Measurements from ENCODE around the gene MED9.
A peak's percentile ranks its signal among the peaks of the same experiment; 100 is the strongest.

MED9 gene

DNA sequence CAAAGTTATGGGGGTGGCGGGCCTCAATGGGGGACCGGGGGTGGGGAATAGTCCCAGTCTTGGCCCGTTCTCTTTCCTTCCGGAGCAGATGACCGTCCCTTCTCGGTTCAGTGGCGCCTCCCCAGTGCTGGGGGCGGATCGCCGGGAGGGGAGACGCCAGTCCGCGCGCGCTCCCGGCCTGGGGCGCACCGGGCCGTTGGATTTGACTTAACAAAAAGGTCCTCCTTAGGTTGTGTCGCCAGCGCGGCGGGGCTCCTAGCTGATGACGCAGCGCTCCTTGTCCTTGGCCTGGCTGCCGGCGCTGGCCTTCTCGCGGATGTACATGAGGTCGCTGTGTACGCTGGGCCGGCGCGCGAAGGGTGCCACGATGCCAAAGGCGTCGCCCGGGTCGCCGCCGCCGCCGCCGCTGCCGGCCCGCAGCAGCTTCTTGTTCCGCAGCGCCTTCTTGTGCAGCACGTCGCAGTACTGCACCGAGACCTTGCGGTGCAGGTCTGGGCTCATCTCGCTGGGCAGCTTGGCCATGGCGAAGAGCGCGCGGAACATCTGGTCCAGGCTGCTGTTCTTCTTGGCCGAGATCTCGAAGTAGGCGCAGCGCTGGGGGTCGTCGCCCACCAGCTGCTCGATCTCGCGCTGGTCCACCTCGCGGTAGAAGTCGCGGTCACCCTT is 18.2 kb downstream of the MED9 start:
- FAIRE-seq = no peak
- no peak for DNase-seq (ENCODE audit: insufficient read length, low spot score)
- TF ChIP-seq, protein P1, sequence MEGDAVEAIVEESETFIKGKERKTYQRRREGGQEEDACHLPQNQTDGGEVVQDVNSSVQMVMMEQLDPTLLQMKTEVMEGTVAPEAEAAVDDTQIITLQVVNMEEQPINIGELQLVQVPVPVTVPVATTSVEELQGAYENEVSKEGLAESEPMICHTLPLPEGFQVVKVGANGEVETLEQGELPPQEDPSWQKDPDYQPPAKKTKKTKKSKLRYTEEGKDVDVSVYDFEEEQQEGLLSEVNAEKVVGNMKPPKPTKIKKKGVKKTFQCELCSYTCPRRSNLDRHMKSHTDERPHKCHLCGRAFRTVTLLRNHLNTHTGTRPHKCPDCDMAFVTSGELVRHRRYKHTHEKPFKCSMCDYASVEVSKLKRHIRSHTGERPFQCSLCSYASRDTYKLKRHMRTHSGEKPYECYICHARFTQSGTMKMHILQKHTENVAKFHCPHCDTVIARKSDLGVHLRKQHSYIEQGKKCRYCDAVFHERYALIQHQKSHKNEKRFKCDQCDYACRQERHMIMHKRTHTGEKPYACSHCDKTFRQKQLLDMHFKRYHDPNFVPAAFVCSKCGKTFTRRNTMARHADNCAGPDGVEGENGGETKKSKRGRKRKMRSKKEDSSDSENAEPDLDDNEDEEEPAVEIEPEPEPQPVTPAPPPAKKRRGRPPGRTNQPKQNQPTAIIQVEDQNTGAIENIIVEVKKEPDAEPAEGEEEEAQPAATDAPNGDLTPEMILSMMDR (IDR thresholded peaks at IDR 0.05; ENCODE audit: insufficient read depth, missing control alignments) = no peak

DNA sequence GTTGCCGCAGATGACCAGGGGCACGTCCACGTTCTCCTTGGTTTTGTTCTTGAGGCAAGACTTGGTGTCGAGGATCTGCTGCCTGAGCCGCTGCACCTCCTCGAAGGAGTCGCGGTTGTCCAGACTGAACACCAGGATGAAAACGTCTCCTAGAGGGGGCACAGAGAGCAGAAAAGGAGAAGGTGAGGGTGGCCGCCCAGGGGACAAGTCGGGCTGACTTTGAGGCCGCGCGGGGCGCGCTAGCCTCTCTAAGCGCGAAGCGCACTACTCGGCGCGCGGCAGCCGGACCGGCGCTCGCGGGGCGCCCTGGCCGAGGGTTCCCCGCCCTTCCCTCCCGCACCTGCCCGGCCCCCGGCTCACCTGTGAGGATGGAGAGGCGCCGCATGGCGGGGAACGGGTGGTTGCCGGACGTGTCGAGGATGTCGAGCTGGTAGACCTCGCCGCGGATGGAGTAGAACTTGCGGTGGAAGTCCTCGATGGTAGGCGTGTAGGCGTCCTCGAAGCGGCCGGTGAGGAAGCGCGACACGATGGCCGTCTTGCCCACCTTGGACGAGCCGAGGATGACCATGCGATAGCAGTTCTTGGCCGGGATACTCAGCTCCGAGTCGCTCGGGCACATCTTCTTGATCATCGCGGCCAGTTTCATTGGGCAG is 18.9 kb downstream of the MED9 start:
- DNase-seq (ENCODE audit: insufficient read length, low spot score) (no peak), FAIRE-seq (no peak)

DNA sequence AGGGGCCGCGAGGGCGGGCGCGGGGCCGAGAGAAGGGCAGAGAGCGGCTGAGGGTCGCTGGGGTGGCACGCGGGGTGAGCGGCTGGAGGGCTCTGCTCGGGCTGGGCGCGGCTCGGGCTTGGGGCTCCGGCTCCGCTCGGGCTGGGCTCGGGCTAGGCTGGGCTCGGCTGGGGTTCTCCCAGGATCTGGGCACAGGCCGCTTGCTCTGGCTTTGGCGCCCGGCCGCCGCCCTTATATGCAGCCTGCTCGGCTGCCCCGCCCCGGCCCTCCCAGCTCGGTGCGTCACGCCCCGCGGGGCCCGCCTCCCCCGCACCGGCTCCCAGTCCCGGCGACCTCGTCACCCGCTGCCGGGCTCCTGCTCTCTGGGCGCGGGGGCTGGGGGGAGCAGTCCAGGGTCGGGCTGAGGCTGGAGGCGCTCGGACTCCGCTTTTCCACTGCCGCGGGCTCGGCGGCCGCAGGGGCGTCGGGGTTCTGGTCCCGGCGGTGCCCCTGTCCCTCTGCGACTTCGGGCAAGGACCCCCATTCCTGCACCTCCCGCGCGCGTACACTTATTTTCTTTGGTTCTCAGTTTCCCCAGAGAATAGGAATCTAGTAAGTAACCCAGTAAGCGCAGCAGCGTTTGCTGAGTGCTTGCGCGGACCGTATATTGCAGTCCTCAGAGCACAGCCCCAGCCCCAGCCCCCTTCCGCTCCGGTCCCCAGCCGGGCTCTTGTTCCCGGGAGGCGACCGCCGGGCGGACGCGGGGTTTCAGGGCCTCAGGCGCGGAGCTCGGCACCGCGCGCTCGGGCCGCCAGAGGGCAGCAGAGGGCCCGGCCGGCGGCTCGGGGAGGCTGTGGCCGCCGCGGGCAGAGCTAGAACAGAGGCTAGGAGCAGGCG is 19.6 kb downstream of the MED9 start, which contains the start of gene RASD1:
Gene RASD1 (minus strand): TSS at position 207 of the 876 bp plus-strand sequence. CDS start 214 bp downstream, outside the sequence.
- DNase-seq (ENCODE audit: insufficient read length, low spot score) = peak; percentile 88
- no peak for FAIRE-seq
- TF ChIP-seq, protein P1 (IDR thresholded peaks at IDR 0.05; ENCODE audit: insufficient read depth, missing control alignments) = peak; percentile 48

More for the DNA sequence above, 18.9 kb downstream of the MED9 start:
- TF ChIP-seq, protein P1 (IDR thresholded peaks at IDR 0.05; ENCODE audit: insufficient read depth, missing control alignments) = no peak

DNA sequence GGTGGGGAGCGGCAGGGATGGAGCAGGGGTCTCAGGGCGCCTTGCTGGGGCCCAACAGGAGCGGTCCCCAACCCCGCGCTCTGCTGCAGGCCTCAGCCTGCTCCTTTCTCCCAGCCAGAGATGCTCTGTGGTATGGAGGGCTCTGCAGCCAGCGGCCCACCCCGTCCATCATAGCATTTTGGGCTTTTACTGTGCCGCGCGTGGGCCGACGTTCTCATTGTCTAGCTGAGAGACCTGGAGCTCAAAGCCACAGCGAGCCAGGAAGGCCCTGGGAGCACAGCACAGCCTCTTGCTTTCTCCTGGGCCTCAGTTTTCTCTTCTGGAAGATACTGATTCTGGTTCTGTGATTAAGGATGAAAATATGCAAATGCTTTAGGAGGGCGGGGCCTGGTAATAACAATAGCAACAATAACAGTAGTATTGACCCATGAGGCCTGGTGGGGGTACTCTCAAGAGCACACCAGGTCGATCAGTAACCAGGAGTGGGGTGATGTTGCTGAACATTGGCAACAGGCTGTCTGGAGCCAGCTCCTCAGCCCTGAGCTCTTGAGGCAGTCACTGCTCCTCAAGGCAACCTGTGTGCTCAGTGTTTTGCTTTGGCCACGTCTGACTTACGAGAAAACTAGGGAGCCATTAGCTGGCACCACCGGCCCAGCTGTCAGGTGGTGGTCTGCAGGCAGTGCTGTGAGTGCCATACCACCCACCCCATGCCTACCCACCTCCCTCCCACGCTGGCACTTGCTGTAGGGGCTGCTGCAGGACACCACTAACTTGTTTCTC is 20.5 kb downstream of the MED9 start:
- DNase-seq (ENCODE audit: insufficient read length, low spot score) (no peak), FAIRE-seq (no peak)
- TF ChIP-seq, protein P1 (IDR thresholded peaks at IDR 0.05; ENCODE audit: insufficient read depth, missing control alignments) = no peak

DNA sequence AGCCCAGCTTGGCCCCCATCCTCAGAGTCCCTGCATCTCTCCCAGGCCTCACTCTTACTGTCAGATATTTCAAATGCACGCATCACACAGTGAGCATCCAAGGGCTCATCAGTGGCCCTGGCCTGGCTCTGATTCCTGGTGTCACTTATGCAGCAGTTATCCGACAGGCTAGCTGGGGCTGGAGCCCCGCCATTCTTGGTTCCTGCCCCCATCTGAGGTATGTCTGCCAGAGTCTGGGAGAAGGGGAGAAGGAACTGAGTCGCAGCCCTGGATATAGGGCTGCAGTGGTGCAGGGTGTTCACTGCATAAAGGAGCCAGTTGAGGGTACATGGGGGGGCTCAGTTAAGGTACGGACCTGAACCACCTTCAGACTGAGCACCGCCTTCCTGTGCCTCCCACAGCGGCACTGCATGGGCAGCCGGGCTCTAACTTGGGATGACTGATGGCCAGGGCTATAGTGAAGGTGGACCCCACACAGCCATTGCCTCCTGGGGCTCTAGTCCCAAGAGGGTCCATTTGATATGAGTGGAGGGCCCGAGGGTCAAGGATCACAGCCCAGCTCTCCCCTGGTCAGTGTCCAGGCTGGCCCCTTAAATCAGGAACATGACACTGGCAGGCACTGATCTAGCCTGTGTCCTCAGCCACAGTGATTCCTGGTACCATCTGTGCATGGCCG is 21.2 kb downstream of the MED9 start:
- DNase-seq (ENCODE audit: insufficient read length, low spot score) = no peak
- no peak for FAIRE-seq
- TF ChIP-seq, protein P1 (IDR thresholded peaks at IDR 0.05; ENCODE audit: insufficient read depth, missing control alignments) = no peak

DNA sequence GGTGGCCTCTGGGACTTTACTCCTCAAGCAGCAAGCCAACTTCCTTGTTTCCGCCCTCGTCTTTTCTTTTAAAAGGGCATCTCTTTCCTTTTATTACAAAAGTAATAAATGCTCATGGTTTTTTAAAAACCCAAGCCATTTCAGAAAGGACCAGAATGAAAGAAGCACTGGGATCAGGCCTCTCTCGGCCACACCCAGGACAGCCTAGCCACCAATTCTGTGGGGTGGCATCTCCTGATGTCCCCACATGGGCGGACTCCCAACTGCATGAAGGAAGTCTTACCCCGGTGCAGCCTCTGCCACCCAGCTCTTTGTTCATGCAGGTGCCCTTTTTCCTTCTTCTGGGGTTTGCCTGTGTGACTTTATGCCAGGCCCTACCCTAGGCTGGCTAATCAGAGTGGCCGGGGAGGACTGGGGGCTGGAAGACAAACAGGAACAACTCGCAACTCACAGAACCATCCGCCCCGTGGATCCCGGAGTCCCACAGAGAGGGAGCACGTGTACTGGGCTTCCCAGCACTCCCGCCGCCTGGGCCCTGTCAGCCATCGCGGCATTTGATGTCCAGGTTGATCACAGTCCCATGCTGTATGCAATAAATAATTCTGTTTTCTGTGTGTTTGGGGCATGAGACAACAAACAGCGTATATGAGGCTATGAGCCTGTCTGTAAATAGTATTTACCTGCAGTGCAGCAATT is 22.0 kb downstream of the MED9 start:
- DNase-seq (ENCODE audit: insufficient read length, low spot score) (no peak), FAIRE-seq (no peak)
- TF ChIP-seq, protein P1 (IDR thresholded peaks at IDR 0.05; ENCODE audit: insufficient read depth, missing control alignments) = no peak

All from D721Med (cell line).